HL-60 (cell line): ENCODE data around the gene RIPOR2.

Experiments
- DNase-seq, 2 experiments: peaks; one replicate each; pipeline ENCODE4 v3.0.0-alpha.2; 2010 to 2020; ENCODE audit warnings: low read depth in 1 of 2, low spot score in 1 of 2
- H3K27ac ChIP-seq: fragments of 250-450 bp; sonication (Bioruptor Pico); replicated peaks from 2 replicates; pipeline ENCODE4 v1.5.1; 2020; ENCODE audit warnings: mild to moderate bottlenecking, moderate library complexity
- H3K27me3 ChIP-seq: fragments of 250-450 bp; sonication (Bioruptor Pico); 2 replicates; pipeline ENCODE4 v1.5.1; 2021; ENCODE audit warnings: mild to moderate bottlenecking, moderate library complexity; ENCODE audit not compliant: insufficient read depth, poor library complexity, severe bottlenecking
- H3K4me3 ChIP-seq: replicated peaks from 2 replicates; pipeline ENCODE4 v1.5.1; 2011; ENCODE audit warnings: mild to moderate bottlenecking, control low read depth, low read length; ENCODE audit not compliant: insufficient read depth
- GABPA ChIP-seq: IDR thresholded peaks from 2 replicates; pipeline ENCODE4 v1.6.1; 2012; ENCODE audit warnings: low read depth
- POLR2AphosphoS5 ChIP-seq: IDR thresholded peaks from 2 replicates; pipeline ENCODE4 v1.6.1; 2012; ENCODE audit warnings: low read depth
- SPI1 ChIP-seq: IDR thresholded peaks from 2 replicates; pipeline ENCODE4 v1.6.1; 2012; ENCODE audit warnings: low read depth, mild to moderate bottlenecking, borderline replicate concordance
- TF ChIP-seq, protein P1 (sequence below): IDR thresholded peaks from one replicate; pipeline ENCODE4 v1.5.1; 2011; ENCODE audit warnings: low read length, control low read depth, inconsistent platforms; ENCODE audit not compliant: insufficient read depth
- TF ChIP-seq, protein P2 (sequence below): IDR thresholded peaks from 2 replicates; pipeline ENCODE4 v1.6.1; 2012; ENCODE audit warnings: low read depth; ENCODE audit not compliant: insufficient replicate concordance

The RIPOR2 gene

DNA sequence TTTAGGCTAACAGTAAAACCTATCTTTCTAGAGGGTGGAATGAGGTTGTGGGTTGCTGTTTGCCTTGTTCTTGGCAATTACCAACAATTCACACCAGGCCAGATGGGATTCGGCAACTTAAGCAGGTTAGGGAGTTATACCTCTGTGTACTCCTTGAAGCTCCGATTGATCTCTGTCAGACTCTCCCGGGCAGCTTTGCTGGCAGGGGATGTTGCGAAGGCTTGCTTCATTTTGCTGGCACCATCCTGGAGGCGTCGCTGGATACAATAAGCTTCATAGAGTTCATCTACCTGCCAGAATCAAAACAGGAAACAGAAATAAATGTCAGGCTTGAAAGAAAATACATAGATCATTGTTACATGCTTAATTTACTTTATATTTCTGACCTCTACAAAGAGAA lies 70.6 kb downstream of the RIPOR2 start:
- Histone ChIP-seq H3K27ac (no peak overlapping the region), H3K27me3 (no peaks in the 10 kb centered on the region), H3K4me3 (no peak overlapping the region)
- no peak for TF ChIP-seq POLR2AphosphoS5
- no peak for TF ChIP-seq SPI1
- TF ChIP-seq GABPA: no peak
- TF ChIP-seq, protein P1, sequence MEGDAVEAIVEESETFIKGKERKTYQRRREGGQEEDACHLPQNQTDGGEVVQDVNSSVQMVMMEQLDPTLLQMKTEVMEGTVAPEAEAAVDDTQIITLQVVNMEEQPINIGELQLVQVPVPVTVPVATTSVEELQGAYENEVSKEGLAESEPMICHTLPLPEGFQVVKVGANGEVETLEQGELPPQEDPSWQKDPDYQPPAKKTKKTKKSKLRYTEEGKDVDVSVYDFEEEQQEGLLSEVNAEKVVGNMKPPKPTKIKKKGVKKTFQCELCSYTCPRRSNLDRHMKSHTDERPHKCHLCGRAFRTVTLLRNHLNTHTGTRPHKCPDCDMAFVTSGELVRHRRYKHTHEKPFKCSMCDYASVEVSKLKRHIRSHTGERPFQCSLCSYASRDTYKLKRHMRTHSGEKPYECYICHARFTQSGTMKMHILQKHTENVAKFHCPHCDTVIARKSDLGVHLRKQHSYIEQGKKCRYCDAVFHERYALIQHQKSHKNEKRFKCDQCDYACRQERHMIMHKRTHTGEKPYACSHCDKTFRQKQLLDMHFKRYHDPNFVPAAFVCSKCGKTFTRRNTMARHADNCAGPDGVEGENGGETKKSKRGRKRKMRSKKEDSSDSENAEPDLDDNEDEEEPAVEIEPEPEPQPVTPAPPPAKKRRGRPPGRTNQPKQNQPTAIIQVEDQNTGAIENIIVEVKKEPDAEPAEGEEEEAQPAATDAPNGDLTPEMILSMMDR: no peak
- TF ChIP-seq, protein P2, sequence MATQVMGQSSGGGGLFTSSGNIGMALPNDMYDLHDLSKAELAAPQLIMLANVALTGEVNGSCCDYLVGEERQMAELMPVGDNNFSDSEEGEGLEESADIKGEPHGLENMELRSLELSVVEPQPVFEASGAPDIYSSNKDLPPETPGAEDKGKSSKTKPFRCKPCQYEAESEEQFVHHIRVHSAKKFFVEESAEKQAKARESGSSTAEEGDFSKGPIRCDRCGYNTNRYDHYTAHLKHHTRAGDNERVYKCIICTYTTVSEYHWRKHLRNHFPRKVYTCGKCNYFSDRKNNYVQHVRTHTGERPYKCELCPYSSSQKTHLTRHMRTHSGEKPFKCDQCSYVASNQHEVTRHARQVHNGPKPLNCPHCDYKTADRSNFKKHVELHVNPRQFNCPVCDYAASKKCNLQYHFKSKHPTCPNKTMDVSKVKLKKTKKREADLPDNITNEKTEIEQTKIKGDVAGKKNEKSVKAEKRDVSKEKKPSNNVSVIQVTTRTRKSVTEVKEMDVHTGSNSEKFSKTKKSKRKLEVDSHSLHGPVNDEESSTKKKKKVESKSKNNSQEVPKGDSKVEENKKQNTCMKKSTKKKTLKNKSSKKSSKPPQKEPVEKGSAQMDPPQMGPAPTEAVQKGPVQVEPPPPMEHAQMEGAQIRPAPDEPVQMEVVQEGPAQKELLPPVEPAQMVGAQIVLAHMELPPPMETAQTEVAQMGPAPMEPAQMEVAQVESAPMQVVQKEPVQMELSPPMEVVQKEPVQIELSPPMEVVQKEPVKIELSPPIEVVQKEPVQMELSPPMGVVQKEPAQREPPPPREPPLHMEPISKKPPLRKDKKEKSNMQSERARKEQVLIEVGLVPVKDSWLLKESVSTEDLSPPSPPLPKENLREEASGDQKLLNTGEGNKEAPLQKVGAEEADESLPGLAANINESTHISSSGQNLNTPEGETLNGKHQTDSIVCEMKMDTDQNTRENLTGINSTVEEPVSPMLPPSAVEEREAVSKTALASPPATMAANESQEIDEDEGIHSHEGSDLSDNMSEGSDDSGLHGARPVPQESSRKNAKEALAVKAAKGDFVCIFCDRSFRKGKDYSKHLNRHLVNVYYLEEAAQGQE: no peak
- DNase-seq: no peak

DNA sequence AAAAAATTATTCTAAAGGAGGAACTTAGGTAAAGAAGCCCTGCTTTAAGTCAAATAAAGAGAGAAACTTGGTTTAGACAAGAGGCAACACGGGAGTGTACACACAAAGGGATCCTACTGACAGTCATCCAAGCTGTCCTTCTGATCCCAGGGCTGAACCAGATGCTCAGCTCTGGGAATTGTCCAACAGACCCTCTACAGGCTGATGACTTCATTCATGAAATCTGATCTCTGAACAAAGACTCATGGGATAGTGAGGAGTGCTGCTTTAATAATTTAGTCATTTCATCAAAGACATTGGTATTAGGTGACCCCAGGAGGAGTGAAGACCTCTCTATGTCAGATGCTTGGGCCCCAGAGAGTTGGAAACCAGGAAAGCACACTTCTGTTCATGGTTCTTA lies 71.4 kb downstream of the RIPOR2 start:
- Histone ChIP-seq H3K27ac (no peak overlapping the region), H3K4me3 (no peak overlapping the region), H3K27me3 (no peaks in the 10 kb centered on the region)
- TF ChIP-seq SPI1 (no peak), POLR2AphosphoS5 (no peak), GABPA (no peak)
- TF ChIP-seq, protein P1: no peak
- TF ChIP-seq, protein P2: no peak
- no peak for DNase-seq

DNA sequence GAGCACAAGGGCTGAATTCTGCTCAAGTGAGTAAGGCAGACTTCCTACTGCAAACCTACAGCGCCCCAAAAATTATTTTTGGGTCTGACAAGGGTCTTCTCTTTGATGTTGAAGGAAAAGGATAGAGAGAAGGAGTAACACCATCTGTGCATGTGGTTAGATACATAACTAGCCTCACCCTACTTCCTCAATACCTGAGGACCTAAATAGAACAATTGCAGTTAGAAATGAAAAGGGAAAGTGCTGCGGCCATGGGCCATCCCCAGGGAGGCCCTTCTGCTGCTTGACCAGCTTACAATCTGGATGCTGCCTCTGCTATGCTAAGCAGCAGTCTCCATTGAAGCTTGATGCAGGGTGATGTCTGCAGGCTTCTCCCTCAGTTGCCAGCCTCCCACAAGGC lies 73.8 kb downstream of the RIPOR2 start:
- TF ChIP-seq GABPA (no peak), SPI1 (no peak), POLR2AphosphoS5 (no peak)
- TF ChIP-seq, protein P1: no peak
- TF ChIP-seq, protein P2: no peak
- H3K27ac ChIP-seq: no peak overlapping the region
- DNase-seq: no peak

More for the DNA sequence above, 73.8 kb downstream of the RIPOR2 start:
- Histone ChIP-seq H3K4me3 (no peak overlapping the region), H3K27me3 (no peaks in the 10 kb centered on the region)
